Activated naive CD4-positive, alpha-beta T cell treated with Interleukin-2 at 50 U/mL for 16 hours (primary cell): ENCODE measurements around the gene EPN2.

ENCODE experiments used
- DNase-seq: peaks from one replicate; pipeline ENCODE4 v3.0.0-alpha.2; 2020

EPN2 gene

GRCh38 chr17:19242323-19242722 is 5.2 kb downstream of the EPN2 start:
- no peak for DNase-seq

GRCh38 chr17:19242926-19243325 is 5.8 kb downstream of the EPN2 start:
- DNase-seq = no peak

GRCh38 chr17:19243838-19244237 is 6.7 kb downstream of the EPN2 start:
- no peak for DNase-seq

- no peak for DNase-seq
Observed at GRCh38 chr17:19244357-19244756, 7.2 kb downstream of the EPN2 start.

- DNase-seq = no peak
Observed at GRCh38 chr17:19244781-19245180, 7.6 kb downstream of the EPN2 start.

GRCh38 chr17:19247473-19247872 is 10.3 kb downstream of the EPN2 start:
- no peak for DNase-seq

GRCh38 chr17:19248151-19248927 is 11.2 kb downstream of the EPN2 start:
- DNase-seq = no peak

GRCh38 chr17:19248928-19249574 is 11.9 kb downstream of the EPN2 start:
- DNase-seq = no peak

- DNase-seq = no peak
Observed at GRCh38 chr17:19249681-19250080, 12.5 kb downstream of the EPN2 start.

- no peak for DNase-seq
Observed at GRCh38 chr17:19250421-19251173, 13.4 kb downstream of the EPN2 start.

GRCh38 chr17:19253112-19253511 is 15.9 kb downstream of the EPN2 start:
- no peak for DNase-seq

GRCh38 chr17:19254651-19255050 is 17.5 kb downstream of the EPN2 start:
- no peak for DNase-seq

GRCh38 chr17:19255279-19255678 is 18.1 kb downstream of the EPN2 start:
- no peak for DNase-seq

GRCh38 chr17:19258371-19258770 is 21.2 kb downstream of the EPN2 start:
- DNase-seq = no peak

GRCh38 chr17:19260958-19261357 is 23.8 kb downstream of the EPN2 start:
- no peak for DNase-seq

GRCh38 chr17:19261426-19261825 is 24.3 kb downstream of the EPN2 start:
- no peak for DNase-seq

GRCh38 chr17:19262650-19263631 is 25.8 kb downstream of the EPN2 start:
- peak; percentile 5 for DNase-seq

GRCh38 chr17:19263641-19264051 is 26.5 kb downstream of the EPN2 start:
- no peak for DNase-seq

GRCh38 chr17:19264268-19264667 is 27.1 kb downstream of the EPN2 start:
- no peak for DNase-seq

- no peak for DNase-seq
Observed at GRCh38 chr17:19264681-19265080, 27.5 kb downstream of the EPN2 start.

GRCh38 chr17:19265755-19266154 is 28.6 kb downstream of the EPN2 start:
- DNase-seq = no peak

- DNase-seq = no peak
Observed at GRCh38 chr17:19268611-19269010, 31.4 kb downstream of the EPN2 start.

- DNase-seq = no peak
Observed at GRCh38 chr17:19269106-19269505, 31.9 kb downstream of the EPN2 start.
